ENCODE data around the gene VSX1.
A peak's percentile ranks its signal among the peaks of the same experiment; 100 is the strongest.

VSX1 gene

GRCh38 chr20:25054096-25054820 lies 27.7 kb downstream of the VSX1 start:
- no peak for DNase-seq

DNA sequence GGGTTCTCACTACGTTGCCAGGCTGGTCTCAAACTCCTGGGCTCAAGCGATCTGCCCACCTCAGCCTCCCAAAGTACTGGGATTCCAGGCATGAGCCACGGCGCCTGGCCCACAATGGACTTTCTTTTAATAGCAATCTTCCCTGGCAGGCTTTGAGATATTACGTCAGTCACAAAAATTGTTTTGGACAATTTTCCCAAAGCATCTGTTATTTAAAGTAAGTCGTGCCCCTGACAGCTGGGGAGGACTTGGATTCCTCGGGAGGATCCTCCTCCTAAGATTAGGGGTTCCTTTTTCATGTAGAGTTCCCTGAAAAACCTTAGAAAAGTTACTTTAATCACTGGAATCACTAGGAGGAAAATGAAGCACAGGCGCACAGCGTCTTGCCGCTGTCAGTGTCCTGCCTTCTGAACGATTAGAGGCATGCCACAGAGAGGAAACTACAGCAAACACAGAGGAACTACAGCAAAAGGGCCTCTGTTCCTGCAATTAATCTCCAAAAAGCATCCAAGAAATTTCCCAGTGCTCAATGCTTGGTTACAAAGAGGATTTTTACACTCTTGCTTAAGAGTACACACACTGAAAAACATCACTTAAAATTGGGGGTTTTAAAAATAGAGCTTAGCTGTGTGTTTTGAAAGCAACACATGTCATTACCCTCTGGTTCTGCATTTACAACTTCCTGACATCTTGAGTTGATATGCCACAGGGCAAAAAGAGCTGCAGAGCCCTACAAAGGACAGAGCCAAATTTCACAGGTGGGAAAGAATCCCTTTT lies 28.5 kb downstream of the VSX1 start:
- peak in 2 of 58 donors; percentile 21 to 50 for DNase-seq

GRCh38 chr20:25052255-25053194 lies 29.4 kb downstream of the VSX1 start:
- DNase-seq: peak in 1 of 58 donors; percentile 47

DNA sequence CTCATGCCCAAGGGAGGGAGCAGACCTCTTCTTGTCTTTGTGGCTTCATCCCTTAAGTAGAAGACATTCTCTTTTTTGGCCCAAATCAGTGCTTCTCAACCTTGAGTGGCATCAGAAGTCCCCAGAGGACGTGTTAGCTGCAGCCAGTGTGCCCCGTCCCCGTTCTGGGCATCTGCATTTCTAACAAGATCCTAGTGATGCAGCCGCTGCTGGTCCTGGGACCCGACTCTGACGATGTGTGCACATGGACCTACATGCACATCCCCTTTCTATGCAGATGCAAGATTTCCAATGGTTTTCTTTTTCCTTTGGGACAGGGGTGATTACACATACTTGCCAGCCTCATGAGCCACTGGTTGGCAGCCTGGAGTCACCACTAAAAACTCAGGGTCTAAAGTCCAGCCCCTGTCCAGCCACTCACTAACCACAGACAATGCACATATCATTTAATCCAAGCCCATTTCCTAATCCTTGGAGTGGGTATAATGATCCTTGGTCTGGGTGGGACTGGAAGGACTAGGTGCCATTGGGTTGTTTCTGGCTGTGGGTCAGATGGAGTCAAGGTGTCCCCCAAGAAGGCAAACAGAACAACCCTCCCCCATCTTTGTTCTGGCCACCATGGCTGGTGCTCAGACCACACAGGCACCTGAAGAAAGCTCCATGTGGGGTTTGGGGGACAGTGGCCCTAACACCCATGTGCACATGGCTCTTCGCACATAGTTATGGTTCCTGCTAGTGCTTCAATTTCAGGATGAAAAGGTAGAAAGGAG lies 30.4 kb downstream of the VSX1 start:
- DNase-seq: no peak

DNA sequence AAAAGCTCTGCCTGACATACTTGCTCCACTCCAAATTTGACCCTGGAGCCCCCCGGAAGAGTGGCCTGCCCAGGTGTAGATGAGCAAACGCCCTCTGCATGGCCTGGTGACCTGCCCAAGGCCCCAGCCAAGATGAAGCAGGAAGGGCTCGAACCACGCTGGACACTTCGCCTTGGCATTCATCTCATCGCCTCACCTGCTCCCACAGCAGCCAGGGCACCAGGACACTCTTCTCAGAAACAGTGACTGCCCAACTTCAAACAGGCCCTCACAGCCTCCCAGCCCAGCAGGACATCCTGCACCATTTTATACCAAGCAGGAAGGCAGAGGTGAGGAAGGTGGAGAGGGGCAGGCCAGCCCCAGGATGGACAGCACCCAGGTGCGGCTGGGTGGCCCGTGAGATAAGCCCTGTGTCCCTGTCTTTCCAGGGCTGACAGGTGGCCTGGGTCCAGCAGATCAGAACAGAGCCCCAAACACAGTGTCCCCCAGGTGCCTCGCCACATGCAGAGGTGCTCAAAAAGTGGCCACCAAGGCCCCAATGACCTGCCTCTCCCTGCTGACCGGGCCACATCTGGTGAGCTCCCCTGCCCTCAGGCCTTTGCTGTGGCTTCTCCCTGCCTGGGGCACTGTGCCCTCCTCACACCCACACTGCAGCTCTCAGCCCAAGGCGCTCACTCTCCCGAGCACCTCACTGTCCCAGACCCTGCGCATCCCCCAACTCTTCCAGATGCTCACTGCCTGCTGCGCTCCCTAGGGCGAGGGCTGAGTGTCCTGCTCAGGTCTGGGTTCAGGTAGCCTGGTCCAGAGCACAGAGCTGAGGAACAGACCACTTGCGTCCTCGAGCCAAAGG lies 31.2 kb downstream of the VSX1 start:
- DNase-seq: no peak

GRCh38 chr20:25050082-25050481 lies 31.9 kb downstream of the VSX1 start:
- DNase-seq: no peak

GRCh38 chr20:25049261-25050060 lies 32.5 kb downstream of the VSX1 start:
- peak in 1 of 58 donors; percentile 18 for DNase-seq

DNA sequence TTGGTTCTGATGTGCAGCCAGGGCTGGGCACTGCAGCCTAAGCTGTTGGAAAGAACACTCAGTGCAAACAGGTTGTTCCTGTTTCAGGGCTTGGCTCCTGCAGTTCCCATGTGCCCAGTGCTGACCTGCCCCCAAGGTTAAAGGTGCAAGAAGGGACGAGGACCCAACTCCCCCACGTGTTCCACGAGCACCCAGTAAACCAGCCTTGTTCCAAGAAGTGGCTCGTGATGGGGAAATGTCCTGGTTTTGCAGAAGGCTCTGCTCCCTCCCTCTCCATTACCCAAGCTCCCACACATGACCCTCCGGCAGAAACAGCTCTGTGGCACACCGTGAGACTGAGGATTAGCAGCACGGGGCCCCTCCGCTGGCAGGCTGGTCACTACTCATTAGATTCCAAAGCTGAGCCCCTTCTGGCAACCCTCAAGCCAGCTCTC lies 33.4 kb downstream of the VSX1 start:
- DNase-seq: peak in 2 of 58 donors; percentile 7 to 66

DNA sequence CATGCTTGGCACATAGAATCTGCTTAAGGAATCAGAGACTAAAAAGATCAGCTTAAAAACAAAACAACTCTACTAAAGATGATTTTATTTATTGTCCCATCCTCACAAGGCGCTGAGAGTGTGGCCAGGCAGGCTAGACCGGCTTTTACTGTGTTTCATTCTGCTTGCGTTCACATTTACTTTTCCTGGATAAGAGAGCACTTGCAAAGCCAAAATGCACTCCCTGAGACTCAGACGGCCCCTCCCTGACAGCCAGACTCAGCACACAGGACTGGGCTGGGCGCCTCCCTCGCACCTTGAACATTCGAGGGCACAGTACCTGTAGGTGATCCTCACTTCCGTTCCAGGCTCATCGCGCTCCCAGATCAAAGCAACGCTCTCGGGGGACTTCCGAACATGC lies 34.2 kb downstream of the VSX1 start:
- no peak for DNase-seq

DNA sequence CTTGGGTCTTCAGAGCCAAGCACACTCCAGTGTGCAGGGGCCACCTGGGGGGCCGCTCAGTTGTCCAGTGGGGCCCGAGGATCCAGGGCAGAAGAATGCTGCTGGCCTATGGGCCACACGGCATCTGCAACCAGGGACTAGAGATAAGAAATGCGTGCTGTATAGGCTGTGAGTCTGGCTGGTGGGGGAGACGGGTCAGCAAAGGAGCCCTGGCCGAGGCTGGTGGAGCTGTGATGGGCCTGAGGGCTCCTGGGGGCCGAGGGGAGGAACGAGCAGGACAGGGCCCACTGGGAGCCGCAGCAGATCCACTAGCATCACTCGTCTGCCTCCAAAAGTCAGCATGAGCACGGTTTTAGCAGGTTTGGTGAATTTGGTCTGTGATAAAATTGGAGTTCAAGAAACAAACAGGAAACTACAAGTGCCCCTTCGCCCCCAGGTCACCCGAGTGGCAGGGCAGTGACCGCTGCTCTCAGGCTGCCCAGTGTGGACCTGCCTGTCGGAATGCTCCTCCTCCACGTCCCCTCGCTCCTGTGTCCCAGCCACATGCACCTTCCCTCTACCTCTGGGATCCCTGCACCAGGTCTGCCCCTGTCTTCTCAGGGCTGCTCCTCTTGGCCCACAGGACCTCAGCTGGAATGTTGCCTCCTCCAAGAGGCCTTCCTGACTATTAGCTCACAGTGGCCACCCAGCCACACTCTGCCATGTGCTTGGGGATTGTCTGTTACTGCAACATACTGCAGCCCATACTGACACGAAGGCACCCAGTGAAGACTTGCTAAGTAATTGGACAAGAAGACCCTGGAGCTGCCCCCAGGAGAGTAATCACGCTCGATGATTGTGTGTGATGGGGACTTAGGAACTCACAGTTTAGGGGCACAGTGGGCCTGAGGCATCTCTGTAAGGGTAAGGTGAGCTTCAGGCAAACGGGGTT lies 34.9 kb downstream of the VSX1 start:
- no peak for DNase-seq

DNA sequence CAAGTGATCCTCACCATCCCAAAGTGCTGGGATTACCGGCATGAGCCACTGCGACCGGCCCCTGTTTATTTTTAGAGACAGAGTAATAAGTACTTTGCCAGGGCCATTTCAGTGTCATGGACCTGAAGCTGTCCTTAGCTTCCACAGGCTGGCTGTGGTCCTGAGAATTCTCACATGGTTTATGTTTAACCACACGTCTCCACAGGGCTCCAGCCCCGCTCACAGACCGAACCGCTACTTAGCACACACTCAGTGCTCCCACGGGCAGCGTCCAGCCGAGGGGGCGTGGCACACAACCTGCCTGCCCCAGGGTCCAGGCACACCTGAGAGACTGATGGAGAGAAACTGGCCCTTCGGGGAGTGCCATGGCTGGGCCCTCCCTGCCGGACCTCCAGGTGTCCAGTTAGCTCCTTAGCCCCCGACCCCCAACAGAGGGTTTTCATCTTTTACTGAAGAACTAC lies 35.7 kb downstream of the VSX1 start:
- no peak for DNase-seq

DNA sequence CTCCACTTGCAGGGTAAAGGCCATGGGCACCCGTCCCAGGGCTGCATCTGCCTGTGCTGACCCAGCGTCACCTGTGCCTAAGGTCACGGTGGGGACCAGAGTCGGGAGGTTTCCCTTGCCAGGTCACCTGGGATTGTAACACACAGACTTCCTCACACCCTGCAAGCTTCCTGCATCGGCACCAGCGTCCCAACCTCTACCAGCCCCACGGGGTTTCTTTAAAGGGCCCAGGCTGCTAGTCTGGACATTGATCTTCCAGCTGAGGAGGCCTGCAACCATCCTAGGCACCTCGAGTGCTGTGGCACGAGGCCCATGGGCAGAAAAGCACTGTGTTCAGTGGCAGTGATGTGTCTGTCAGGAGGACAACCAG lies 36.6 kb downstream of the VSX1 start:
- DNase-seq: no peak

- DNase-seq: peak in 44 of 58 donors; percentile 32 to 86 (median 59)
Observed at GRCh38 chr20:25044660-25045342, 37.1 kb downstream of the VSX1 start.

- no peak for DNase-seq
Observed at GRCh38 chr20:25044261-25044560, 37.7 kb downstream of the VSX1 start.

DNA sequence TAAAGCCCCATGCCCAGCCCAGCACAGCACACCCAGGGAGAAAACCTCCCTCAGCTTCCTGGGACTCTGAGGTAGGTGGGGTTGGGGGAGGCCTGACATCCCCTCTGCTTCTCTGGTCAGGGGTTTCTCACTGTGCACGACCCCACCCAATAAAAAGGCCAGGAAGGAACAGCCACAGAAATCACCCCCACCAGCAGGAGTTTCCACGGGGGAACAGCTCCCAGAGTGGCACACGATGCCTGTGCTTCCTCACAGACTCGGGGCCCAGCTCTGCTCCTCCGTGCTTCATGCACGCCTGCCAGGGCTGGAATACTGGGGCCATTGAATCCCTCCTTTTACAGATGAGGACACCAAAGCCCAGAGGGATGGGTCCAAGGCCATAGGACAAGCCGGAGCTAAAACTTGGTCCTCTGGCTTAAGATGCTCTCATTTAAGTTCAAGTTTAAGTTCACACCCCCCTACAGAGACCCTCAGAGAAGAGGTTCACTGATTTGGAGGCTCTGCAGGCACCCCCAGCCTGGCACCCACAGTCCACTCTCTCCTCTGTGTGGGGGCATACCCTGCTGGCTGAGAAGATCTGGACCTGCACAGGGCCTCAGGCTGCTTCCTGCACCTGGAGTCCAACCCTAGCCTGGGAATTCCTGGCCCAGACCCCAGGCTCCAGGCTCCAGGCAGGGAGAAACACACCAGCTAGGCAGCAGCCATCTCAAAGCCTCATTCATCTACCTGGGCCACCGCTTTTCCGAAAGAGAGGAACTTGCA lies 38.3 kb downstream of the VSX1 start:
- DNase-seq: no peak
